HPDE6-E6E7 (cell line): ENCODE measurements around the gene OR2V2.

Experiments
- DNase-seq: peaks from one replicate; pipeline ENCODE4 v3.0.0; 2011; ENCODE audit warnings: missing footprints; ENCODE audit errors: extremely low spot score

The OR2V2 gene

DNA sequence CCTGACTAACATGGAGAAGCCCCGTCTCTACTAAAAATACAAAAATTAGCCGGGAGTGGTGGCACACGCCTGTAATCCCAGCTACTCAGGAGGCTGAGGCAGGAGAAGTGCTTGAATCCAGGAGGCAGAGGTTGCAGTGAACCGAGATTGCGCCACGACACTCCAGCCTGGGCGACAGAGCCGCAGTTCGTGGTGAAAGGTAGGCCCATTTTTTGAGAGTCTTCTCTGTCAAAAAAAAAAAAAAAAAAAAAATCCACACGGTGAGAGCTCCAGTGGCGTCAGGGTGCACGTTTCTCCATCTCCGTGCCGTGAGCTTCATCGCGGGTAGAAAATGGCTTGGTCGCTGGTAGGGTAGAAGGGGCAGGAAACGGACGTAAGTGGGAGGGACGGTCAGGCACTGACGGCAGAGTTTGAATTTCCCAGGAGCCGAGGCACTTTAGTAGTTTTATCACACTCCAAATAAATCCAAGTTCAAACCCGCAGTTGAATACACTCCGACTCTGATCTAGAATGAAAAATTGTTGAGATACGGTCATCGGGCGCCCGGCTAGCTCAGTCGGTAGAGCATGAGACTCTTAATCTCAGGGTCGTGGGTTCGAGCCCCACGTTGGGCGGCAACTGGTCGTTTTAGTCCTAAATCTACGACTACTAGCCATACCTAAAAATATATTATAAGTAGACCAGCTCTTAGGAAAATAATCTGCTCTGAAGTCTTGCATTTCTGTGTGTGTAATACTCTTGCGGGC is 60.0 kb downstream of the OR2V2 start:
- peak; percentile 59 for DNase-seq

DNA sequence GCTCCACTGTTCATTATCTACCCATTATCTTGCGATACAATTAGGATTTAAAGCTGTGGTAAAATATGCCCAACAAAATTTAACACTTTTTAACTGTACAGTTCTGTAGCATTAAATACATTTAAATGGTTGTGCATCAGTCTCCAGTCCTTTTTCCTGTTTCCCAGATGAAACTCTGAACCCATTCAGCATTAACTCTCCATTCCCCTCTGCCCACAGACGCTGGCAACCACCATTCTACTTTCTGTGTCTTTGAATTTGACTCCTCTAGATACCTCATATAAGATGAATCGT is 60.5 kb downstream of the OR2V2 start:
- no peak for DNase-seq
